MCF 10A (cell line): ENCODE data around the gene PDE3A. TPM values are rescaled to one million over a fixed set of nuclear protein-coding genes. Genes with fewer than 3 reads are reported as not detected.

Experiments
- BruUV-seq: library from RNA; stranded (reverse); fragments of 400-500 nt; replicated peaks from 2 replicates; lab custom pipeline; 2021; lab: Mats Ljungman, UMichigan
- CTCF ChIA-PET: fragments of 300-600 bp; sonication (Branson Sonifier 250); formaldehyde crosslinking; extraction: SDS; loops from one replicate; lab custom pipeline; 2021; ENCODE audit warnings: antibody characterized with exemption, inconsistent platforms; lab: Yijun Ruan, JAX
- POLR2A ChIA-PET: fragments of 300-600, 350-650 bp; sonication (Branson Sonifier 250); formaldehyde crosslinking; extraction: SDS; loops from one replicate; lab custom pipeline; 2020; ENCODE audit warnings: antibody characterized with exemption, inconsistent platforms; lab: Yijun Ruan, JAX
- DNase-seq: peaks from one replicate; pipeline ENCODE4 v3.0.0-alpha.2; 2018; ENCODE audit not compliant: unreplicated experiment
- H3K27ac Mint-ChIP-seq: one replicate; pipeline ENCODE4 v1.8.0; 2022; ENCODE audit warnings: mild to moderate bottlenecking, low read depth, mixed read lengths; ENCODE audit not compliant: unreplicated experiment
- H3K27me3 Mint-ChIP-seq: one replicate; pipeline ENCODE4 v1.8.0; 2022; ENCODE audit warnings: mixed read lengths; ENCODE audit not compliant: insufficient read depth, unreplicated experiment
- H3K36me3 Mint-ChIP-seq: one replicate; pipeline ENCODE4 v1.8.0; 2022; ENCODE audit warnings: mild to moderate bottlenecking, moderate library complexity, mixed read lengths; ENCODE audit not compliant: insufficient read depth, unreplicated experiment
- H3K4me1 Mint-ChIP-seq: one replicate; pipeline ENCODE4 v1.8.0; 2022; ENCODE audit warnings: mixed read lengths; ENCODE audit not compliant: insufficient read depth, unreplicated experiment
- H3K4me3 Mint-ChIP-seq: one replicate; pipeline ENCODE4 v1.8.0; 2022; ENCODE audit warnings: mild to moderate bottlenecking, moderate library complexity, mixed read lengths; ENCODE audit not compliant: unreplicated experiment
- H3K9me3 Mint-ChIP-seq: one replicate; pipeline ENCODE4 v1.8.0; 2022; ENCODE audit warnings: mixed read lengths; ENCODE audit not compliant: unreplicated experiment
- CTCF ChIP-seq: fragments of 200-600 bp; IDR thresholded peaks from one replicate; pipeline ENCODE4 v1.8.0; 2022; ENCODE audit warnings: antibody characterized with exemption, mild to moderate bottlenecking; ENCODE audit not compliant: unreplicated experiment
- intact Hi-C: fragments of 100-400 bp; cut with micrococcal nuclease; formaldehyde crosslinking; loops from 2 replicates; pipeline ENCODE4 v1.14.1; 2022
- total RNA-seq: library from RNA; stranded (reverse); gene quantifications from 2 replicates; pipeline ENCODE4 v1.2.3, GENCODE V29; 2022

The PDE3A gene
- total RNA-seq, 1 experiment from 2014 or later, result not detected

- intact Hi-C loops, result no loop called here
- no peaks in the 10 kb centered on the region for H3K9me3 Mint-ChIP-seq
- ChIA-PET POLR2A (no interaction called here), CTCF (no interaction called here)
- H3K27me3 Mint-ChIP-seq, result peaks cover 40% of the 10 kb centered on the region
- H3K4me1 Mint-ChIP-seq, result no peaks in the 10 kb centered on the region
- no peaks in the 10 kb centered on the region for H3K36me3 Mint-ChIP-seq
- no peak for TF ChIP-seq CTCF
- DNase-seq, result no peak
- BruUV-seq, result no TSS peak
- no peak overlapping the region for H3K4me3 Mint-ChIP-seq
- no peak overlapping the region for H3K27ac Mint-ChIP-seq
Measured at GRCh38 chr12:20400003-20400402, 31.7 kb downstream of the PDE3A start.

GRCh38 chr12:20403230-20403629, 34.9 kb downstream of the PDE3A start:
- Mint-ChIP-seq H3K4me3 (no peak overlapping the region), H3K36me3 (no peaks in the 10 kb centered on the region), H3K27ac (no peak overlapping the region), H3K27me3 (peaks cover 60% of the 10 kb centered on the region), H3K4me1 (no peaks in the 10 kb centered on the region), H3K9me3 (no peaks in the 10 kb centered on the region)
- no TSS peak for BruUV-seq
- CTCF ChIA-PET, result no interaction called here
- TF ChIP-seq CTCF, result no peak
- intact Hi-C loops, result no loop called here
- POLR2A ChIA-PET, result no interaction called here
- no peak for DNase-seq

GRCh38 chr12:20404576-20405346, 36.4 kb downstream of the PDE3A start:
- no TSS peak for BruUV-seq

More at GRCh38 chr12:20404576-20405346, 36.4 kb downstream of the PDE3A start:
- intact Hi-C loops, result no loop called here
- H3K4me1 Mint-ChIP-seq, result no peaks in the 10 kb centered on the region
- peaks cover 62% of the 10 kb centered on the region for H3K27me3 Mint-ChIP-seq
- POLR2A ChIA-PET, result no interaction called here
- H3K4me3 Mint-ChIP-seq, result no peak overlapping the region
- H3K27ac Mint-ChIP-seq, result no peak overlapping the region
- TF ChIP-seq CTCF, result no peak
- peak; percentile 46 for DNase-seq
- CTCF ChIA-PET, result no interaction called here
- no peaks in the 10 kb centered on the region for H3K36me3 Mint-ChIP-seq
- H3K9me3 Mint-ChIP-seq, result no peaks in the 10 kb centered on the region
